Endothelial cell of umbilical vein (primary cell): ENCODE measurements around the gene SH3RF1. TPM values are rescaled to one million over a fixed set of nuclear protein-coding genes. Genes with fewer than 3 reads are reported as not detected.

Experiments
- BruUV-seq: library from RNA; stranded (reverse); fragments of 400-500 nt; replicated peaks from 2 replicates; lab custom pipeline; 2021; lab: Mats Ljungman, UMichigan
- CTCF ChIA-PET: fragments of 300-600, 350-600 bp; sonication (Branson Sonifier 250); formaldehyde crosslinking; loops from one replicate; lab custom pipeline; 2021; ENCODE audit warnings: antibody characterized with exemption, inconsistent platforms; lab: Charles Lee
- POLR2A ChIA-PET: fragments of 300-600, 350-600 bp; sonication (Branson Sonifier 250); formaldehyde crosslinking; loops from one replicate; lab custom pipeline; 2021; ENCODE audit warnings: antibody characterized with exemption, inconsistent platforms; lab: Charles Lee
- DNase-seq: peaks from one replicate; pipeline ENCODE4 v3.0.0-alpha.2; 2011; ENCODE audit warnings: low read depth, low spot score
- FAIRE-seq: peaks from 2 replicates; lab custom pipeline; 2011; peaks lifted over from hg19 to GRCh38; lab: Jason Lieb, UNC
- H2AFZ ChIP-seq: 2 replicates; pipeline ENCODE4 v1.6.0; 2012; ENCODE audit warnings: low read depth, low read length, control low read depth, inconsistent platforms
- H3K27ac ChIP-seq: 2 replicates; pipeline ENCODE4 v1.5.1; 2011; ENCODE audit warnings: low read depth, mild to moderate bottlenecking, control low read depth, low read length, moderate library complexity; ENCODE audit not compliant: insufficient read depth
- H3K27me3 ChIP-seq, 2 experiments: 2 replicates each; pipeline versions ENCODE4 v1.6.0 to v1.6.1; 2011; ENCODE audit warnings: low read length in 2 of 2, mixed read lengths in 1 of 2; ENCODE audit not compliant: control insufficient read depth in 2 of 2, insufficient read depth in 2 of 2
- H3K36me3 ChIP-seq, 2 experiments: 2 replicates in 1 of 2; 3 replicates in 1 of 2; pipeline ENCODE4 v1.5.1; 2011; ENCODE audit warnings: low read length in 2 of 2, mild to moderate bottlenecking in 1 of 2, moderate library complexity in 1 of 2; ENCODE audit not compliant: control insufficient read depth in 2 of 2, insufficient read depth in 2 of 2; ENCODE audit errors: extremely low read depth in 1 of 2
- H3K4me1 ChIP-seq: 3 replicates; pipeline ENCODE4 v1.5.1; 2011; ENCODE audit warnings: mild to moderate bottlenecking, low read length; ENCODE audit not compliant: control insufficient read depth, insufficient read depth; ENCODE audit errors: extremely low read depth
- H3K4me2 ChIP-seq: 2 replicates; pipeline ENCODE4 v1.6.1; 2011; ENCODE audit warnings: low read length, control low read depth, mixed read lengths; ENCODE audit not compliant: insufficient read depth
- H3K4me3 ChIP-seq, 3 experiments: fragments of 200-600 bp in 1 of 3; sonication (generic), shearing (Covaris generic) in 1 of 3; replicated peaks in 1 of 3; 2 replicates each; pipeline ENCODE4 v1.5.1; 2011 to 2016; ENCODE audit warnings: control low read depth in 3 of 3, low read length in 3 of 3, mild to moderate bottlenecking in 2 of 3, inconsistent platforms in 1 of 3, low read depth in 1 of 3, moderate library complexity in 1 of 3; ENCODE audit not compliant: insufficient read depth in 1 of 3
- H3K79me2 ChIP-seq: 2 replicates; pipeline ENCODE4 v1.6.0; 2012; ENCODE audit warnings: low read length, inconsistent platforms; ENCODE audit not compliant: control insufficient read depth, insufficient read depth
- H3K9ac ChIP-seq: replicated peaks from 2 replicates; pipeline ENCODE3; 2011; ENCODE audit warnings: low read length, control low read depth; ENCODE audit not compliant: insufficient read depth; ENCODE audit errors: extremely low read depth
- H3K9me1 ChIP-seq: replicated peaks from 3 replicates; pipeline ENCODE4 v1.6.0; 2011; ENCODE audit warnings: mild to moderate bottlenecking, low read length; ENCODE audit not compliant: control insufficient read depth, insufficient read depth; ENCODE audit errors: extremely low read depth
- H3K9me3 ChIP-seq: replicated peaks from 2 replicates; pipeline ENCODE4 v1.5.1; 2012; ENCODE audit warnings: low read length, inconsistent platforms; ENCODE audit not compliant: control insufficient read depth, insufficient read depth
- H4K20me1 ChIP-seq: replicated peaks from 2 replicates; pipeline ENCODE3; 2011; ENCODE audit warnings: mild to moderate bottlenecking, low read length; ENCODE audit not compliant: control insufficient read depth, insufficient read depth; ENCODE audit errors: extremely low read depth
- EZH2 ChIP-seq: IDR thresholded peaks from 2 replicates; pipeline ENCODE4 v1.6.1; 2012; ENCODE audit warnings: borderline replicate concordance, low read depth, mild to moderate bottlenecking, moderate library complexity, low read length, inconsistent platforms; ENCODE audit not compliant: severe bottlenecking
- FOS ChIP-seq: IDR thresholded peaks from 2 replicates; pipeline ENCODE4 v1.6.1; 2011; ENCODE audit warnings: mild to moderate bottlenecking, low read length, moderate library complexity, borderline replicate concordance; ENCODE audit not compliant: insufficient read depth
- GATA2 ChIP-seq: IDR thresholded peaks from 2 replicates; pipeline ENCODE4 v1.7.0; 2011; ENCODE audit warnings: low read depth, mild to moderate bottlenecking, moderate library complexity, mixed read lengths, low read length; ENCODE audit not compliant: insufficient read length, insufficient read depth
- JUN ChIP-seq: IDR thresholded peaks from 2 replicates; pipeline ENCODE4 v1.6.1; 2011; ENCODE audit warnings: borderline replicate concordance, low read depth; ENCODE audit not compliant: insufficient read length, insufficient read depth
- MYC ChIP-seq: IDR thresholded peaks from one replicate; pipeline ENCODE4 v1.6.1; 2011; ENCODE audit warnings: mild to moderate bottlenecking, low read depth, low read length
- POLR2A ChIP-seq: IDR thresholded peaks from 2 replicates; pipeline ENCODE4 v1.6.1; 2012; ENCODE audit warnings: low read depth, mild to moderate bottlenecking, control low read depth, low read length
- POLR2AphosphoS5 ChIP-seq: IDR thresholded peaks from 2 replicates; pipeline ENCODE4 v1.6.1; 2012; ENCODE audit warnings: low read depth, mild to moderate bottlenecking, control low read depth, low read length, moderate library complexity; ENCODE audit not compliant: insufficient read depth
- dilution Hi-C: fragments of 300-500 bp; cut with MboI; formaldehyde crosslinking; loops from one replicate; pipeline ENCODE4 v1.15.0; 2019; ENCODE audit warnings: low sequenced_read_pairs; ENCODE audit not compliant: extremely low pct_ligation_motif_present
- intact Hi-C: fragments of 100-400 bp; cut with micrococcal nuclease; formaldehyde crosslinking; loops from one replicate; pipeline ENCODE4 v1.10.0; 2022
- polyA plus RNA-seq, 4 experiments: library from polyadenylated mRNA; depleted of rRNA in 3 of 4; stranded (reverse) in 3 of 4; unstranded in 1 of 4; fragments of >200 nt; gene quantifications; 2 replicates each; pipeline versions ENCODE4 v1.2.1 to v1.2.3, GENCODE V29; 2011 to 2012; ENCODE audit warnings: missing spikeins in 1 of 4
- total RNA-seq: library from RNA; stranded (reverse); gene quantifications from 2 replicates; pipeline ENCODE4 v1.2.3, GENCODE V29; 2021
- TF ChIP-seq, protein P1 (sequence below), 2 donors: IDR thresholded peaks; 1 replicate in 1 of 2; 2 replicates in 1 of 2; pipeline ENCODE4 v1.5.1; 2011; ENCODE audit warnings: low read length in 2 of 2, mild to moderate bottlenecking in 2 of 2, moderate library complexity in 2 of 2, control low read depth in 1 of 2, inconsistent platforms in 1 of 2, low read depth in 1 of 2; ENCODE audit not compliant: insufficient read depth in 1 of 2; ENCODE audit errors: extremely low read depth in 1 of 2
- TF ChIP-seq, protein P2 (sequence below): IDR thresholded peaks from 2 replicates; pipeline ENCODE4 v1.6.1; 2011; ENCODE audit not compliant: insufficient read depth, insufficient read length

The SH3RF1 gene
- total and polyA plus RNA-seq, 2 donors (not counting 3 experiments of a cell fraction or from before 2014, with no cell fraction given) = 16.2 to 24.9 TPM

DNA sequence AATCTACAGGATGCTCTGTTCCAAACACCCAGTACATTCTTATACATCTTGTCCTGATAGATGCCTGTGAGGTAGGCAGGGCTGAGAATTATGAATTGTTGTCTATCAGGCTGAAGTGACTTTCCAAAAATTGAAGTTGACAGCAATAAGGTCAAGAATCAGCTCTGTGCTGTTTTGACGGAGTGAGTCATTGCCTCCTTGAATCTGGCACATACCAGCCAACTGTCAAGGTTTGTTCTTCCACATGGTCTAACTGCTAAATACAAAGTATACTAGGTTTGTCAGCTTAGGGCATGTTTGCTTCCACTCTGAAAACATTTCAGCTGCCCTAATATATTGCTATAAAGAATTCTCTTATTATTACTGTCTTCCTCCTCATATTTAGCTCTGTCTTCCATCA is 32.3 kb downstream of the SH3RF1 start:
- no TSS peak for BruUV-seq

DNA sequence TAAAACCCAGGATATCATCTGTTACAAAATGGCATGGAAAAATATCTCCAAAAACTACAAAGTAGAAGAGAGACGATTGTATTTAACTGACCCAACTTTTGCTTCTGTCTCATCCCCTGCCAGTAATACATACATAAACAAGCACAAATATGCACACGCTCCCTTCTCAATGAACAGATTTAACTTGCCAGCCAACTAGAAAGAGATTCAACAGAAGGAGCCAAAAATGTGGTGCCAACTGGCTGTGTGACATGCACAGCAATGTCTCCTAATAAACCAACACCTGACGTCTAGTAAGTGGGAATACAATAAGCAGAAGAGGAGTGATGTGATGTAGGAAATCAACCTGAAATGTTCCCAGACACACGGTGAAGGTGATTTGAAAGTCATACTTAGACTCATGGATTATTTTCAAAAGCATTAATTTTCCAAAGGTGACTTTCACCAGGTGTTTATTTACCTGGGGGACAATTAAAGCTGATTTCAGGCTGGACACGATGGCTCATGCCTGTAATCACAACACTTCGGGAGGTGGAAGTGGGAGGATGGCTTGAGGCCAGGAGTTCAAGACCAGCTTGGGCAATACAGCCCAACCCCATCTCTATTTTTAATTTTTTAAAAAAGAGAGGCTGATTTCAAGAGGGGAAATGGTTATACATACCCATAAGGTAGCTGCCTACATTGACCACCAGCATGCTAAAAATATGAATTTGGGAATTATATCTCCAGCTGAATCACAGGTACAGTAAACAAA is 33.7 kb downstream of the SH3RF1 start:
- Histone ChIP-seq H3K9me3 (no peaks in the 10 kb centered on the region), H3K9me1 (no peaks in the 10 kb centered on the region), H3K4me1 (peaks cover 24% of the 10 kb centered on the region), H3K4me3 (no peak overlapping the region), H3K36me3 (peaks cover 0 to 2% of the 10 kb centered on the region in 2 experiments), H3K9ac (no peak overlapping the region), H2AFZ (no peak overlapping the region), H3K4me2 (no peak overlapping the region), H3K79me2 (peaks cover 88% of the 10 kb centered on the region), H3K27ac (no peak overlapping the region), H4K20me1 (peaks cover 3% of the 10 kb centered on the region), H3K27me3 (no peaks in the 10 kb centered on the region)
- intact Hi-C loops (no loop called here), dilution Hi-C loops (no loop called here)
- ChIA-PET POLR2A (no interaction called here), CTCF (interaction anchor here (1.5 to 2.8 kb wide), 3 partner anchors 11 to 121 kb away, joined by 3 to 12 read pairs (median 4); no protein-coding TSS in a partner anchor)
- no TSS peak for BruUV-seq
- DNase-seq (no peak), FAIRE-seq (no peak)
- TF ChIP-seq POLR2AphosphoS5 = no peak
- TF ChIP-seq, protein P1, sequence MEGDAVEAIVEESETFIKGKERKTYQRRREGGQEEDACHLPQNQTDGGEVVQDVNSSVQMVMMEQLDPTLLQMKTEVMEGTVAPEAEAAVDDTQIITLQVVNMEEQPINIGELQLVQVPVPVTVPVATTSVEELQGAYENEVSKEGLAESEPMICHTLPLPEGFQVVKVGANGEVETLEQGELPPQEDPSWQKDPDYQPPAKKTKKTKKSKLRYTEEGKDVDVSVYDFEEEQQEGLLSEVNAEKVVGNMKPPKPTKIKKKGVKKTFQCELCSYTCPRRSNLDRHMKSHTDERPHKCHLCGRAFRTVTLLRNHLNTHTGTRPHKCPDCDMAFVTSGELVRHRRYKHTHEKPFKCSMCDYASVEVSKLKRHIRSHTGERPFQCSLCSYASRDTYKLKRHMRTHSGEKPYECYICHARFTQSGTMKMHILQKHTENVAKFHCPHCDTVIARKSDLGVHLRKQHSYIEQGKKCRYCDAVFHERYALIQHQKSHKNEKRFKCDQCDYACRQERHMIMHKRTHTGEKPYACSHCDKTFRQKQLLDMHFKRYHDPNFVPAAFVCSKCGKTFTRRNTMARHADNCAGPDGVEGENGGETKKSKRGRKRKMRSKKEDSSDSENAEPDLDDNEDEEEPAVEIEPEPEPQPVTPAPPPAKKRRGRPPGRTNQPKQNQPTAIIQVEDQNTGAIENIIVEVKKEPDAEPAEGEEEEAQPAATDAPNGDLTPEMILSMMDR (IDR thresholded peaks at IDR 0.05; ENCODE audit: extremely low read depth in 1 of 2, insufficient read depth in 1 of 2, low read depth in 1 of 2, low read length in 2 of 2) = no peak
- no peak for TF ChIP-seq EZH2
- TF ChIP-seq POLR2A = no peak
- TF ChIP-seq, protein P2, sequence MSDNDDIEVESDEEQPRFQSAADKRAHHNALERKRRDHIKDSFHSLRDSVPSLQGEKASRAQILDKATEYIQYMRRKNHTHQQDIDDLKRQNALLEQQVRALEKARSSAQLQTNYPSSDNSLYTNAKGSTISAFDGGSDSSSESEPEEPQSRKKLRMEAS = no peak
- TF ChIP-seq GATA2 = peak; percentile 21
- no peak for TF ChIP-seq MYC
- no peak for TF ChIP-seq FOS
- TF ChIP-seq JUN = no peak

More for the DNA sequence above, 32.3 kb downstream of the SH3RF1 start:
- intact Hi-C loops = loop anchor here (2.0 kb wide), 1 partner anchor 18 kb away; no protein-coding TSS in a partner anchor
- ChIA-PET CTCF (interaction anchor here (0.9 to 2.8 kb wide), 14 partner anchors 9 to 214 kb away, joined by 3 to 12 read pairs (median 3); no protein-coding TSS in a partner anchor), POLR2A (interaction anchor here (1.5 kb wide), 1 partner anchor 17 kb away, joined by 14 read pairs; no protein-coding TSS in a partner anchor)
- Histone ChIP-seq H2AFZ (no peak overlapping the region), H3K27ac (no peak overlapping the region), H3K4me3 (no peak overlapping the region), H3K9me1 (no peaks in the 10 kb centered on the region), H3K36me3 (peaks cover 0 to 2% of the 10 kb centered on the region in 2 experiments), H3K27me3 (no peaks in the 10 kb centered on the region), H3K9me3 (no peaks in the 10 kb centered on the region), H3K79me2 (peaks cover 95% of the 10 kb centered on the region), H3K4me1 (peaks cover 24% of the 10 kb centered on the region), H3K9ac (no peak overlapping the region), H3K4me2 (peak overlapping the region; percentile 28), H4K20me1 (peaks cover 3% of the 10 kb centered on the region)
- peak; percentile 67 for DNase-seq
- FAIRE-seq = peak; percentile 95
- TF ChIP-seq GATA2 (no peak), FOS (peak; percentile 83), EZH2 (no peak), POLR2AphosphoS5 (peak; percentile 19), JUN (peak; percentile 57), MYC (no peak)
- TF ChIP-seq, protein P2 = no peak
- dilution Hi-C loops = no loop called here
